ENCODE measurements around the gene NHERF1. TPM values are rescaled to one million over a fixed set of nuclear protein-coding genes. Genes with fewer than 3 reads are reported as not detected.

Gene NHERF1
- total RNA-seq, 1 donor from 2014 or later: 81.8 TPM

GRCh38 chr17:74764751-74765286, 16.4 kb downstream of the NHERF1 start:
- Histone ChIP-seq H3K36me3 (peaks cover 0 to 4% of the 10 kb centered on the region in 2 donors), H3K27me3 (no peaks in the 10 kb centered on the region), H3K4me3 (no peak overlapping the region), H3K27ac (no peak overlapping the region), H3K4me1 (peaks cover 6 to 16% of the 10 kb centered on the region in 2 donors), H3K9me3 (no peaks in the 10 kb centered on the region)
- intact Hi-C loops (cut with DNase I): no loop called here
- TF ChIP-seq, protein P1, sequence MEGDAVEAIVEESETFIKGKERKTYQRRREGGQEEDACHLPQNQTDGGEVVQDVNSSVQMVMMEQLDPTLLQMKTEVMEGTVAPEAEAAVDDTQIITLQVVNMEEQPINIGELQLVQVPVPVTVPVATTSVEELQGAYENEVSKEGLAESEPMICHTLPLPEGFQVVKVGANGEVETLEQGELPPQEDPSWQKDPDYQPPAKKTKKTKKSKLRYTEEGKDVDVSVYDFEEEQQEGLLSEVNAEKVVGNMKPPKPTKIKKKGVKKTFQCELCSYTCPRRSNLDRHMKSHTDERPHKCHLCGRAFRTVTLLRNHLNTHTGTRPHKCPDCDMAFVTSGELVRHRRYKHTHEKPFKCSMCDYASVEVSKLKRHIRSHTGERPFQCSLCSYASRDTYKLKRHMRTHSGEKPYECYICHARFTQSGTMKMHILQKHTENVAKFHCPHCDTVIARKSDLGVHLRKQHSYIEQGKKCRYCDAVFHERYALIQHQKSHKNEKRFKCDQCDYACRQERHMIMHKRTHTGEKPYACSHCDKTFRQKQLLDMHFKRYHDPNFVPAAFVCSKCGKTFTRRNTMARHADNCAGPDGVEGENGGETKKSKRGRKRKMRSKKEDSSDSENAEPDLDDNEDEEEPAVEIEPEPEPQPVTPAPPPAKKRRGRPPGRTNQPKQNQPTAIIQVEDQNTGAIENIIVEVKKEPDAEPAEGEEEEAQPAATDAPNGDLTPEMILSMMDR (IDR thresholded peaks at IDR 0.05): no peak
- DNase-seq (ENCODE audit: low spot score in 2 of 2): no peak

GRCh38 chr17:74766413-74766812, 18.0 kb downstream of the NHERF1 start:
- no peak for DNase-seq (ENCODE audit: low spot score in 2 of 2)
- Histone ChIP-seq H3K36me3 (peaks cover 11 to 14% of the 10 kb centered on the region in 2 donors), H3K27ac (no peak overlapping the region), H3K27me3 (no peaks in the 10 kb centered on the region), H3K9me3 (no peaks in the 10 kb centered on the region), H3K4me3 (no peak overlapping the region), H3K4me1 (peaks cover 6 to 16% of the 10 kb centered on the region in 2 donors)
- TF ChIP-seq, protein P1 (IDR thresholded peaks at IDR 0.05): no peak
- intact Hi-C loops (cut with DNase I): no loop called here

DNA sequence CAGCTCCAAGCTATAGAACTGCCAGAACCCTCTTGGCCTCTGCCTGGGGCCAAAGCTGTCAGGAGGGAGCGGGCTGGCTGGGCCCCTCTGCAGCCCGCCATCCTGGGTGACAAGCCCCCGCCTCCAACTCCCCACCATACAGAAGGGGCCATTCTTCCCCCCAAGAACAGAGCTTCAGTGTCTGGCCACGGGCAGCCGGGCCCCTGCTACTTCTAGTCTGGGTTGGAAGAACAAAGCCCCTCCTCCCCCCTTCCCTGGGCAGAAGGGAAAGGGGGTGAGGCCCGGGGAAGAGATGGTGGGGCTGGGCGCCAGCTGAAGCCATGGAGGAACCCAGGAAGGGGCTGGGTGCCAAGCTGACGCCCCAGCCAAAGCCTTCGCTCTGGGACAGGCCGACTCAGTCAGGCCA, 18.7 kb downstream of the NHERF1 start:
- H3K36me3 ChIP-seq: peaks cover 18 to 21% of the 10 kb centered on the region in 2 donors
- peaks cover 6 to 16% of the 10 kb centered on the region in 2 donors for H3K4me1 ChIP-seq
- no peak for DNase-seq (ENCODE audit: low spot score in 2 of 2)
- no peaks in the 10 kb centered on the region for H3K9me3 ChIP-seq
- peak overlapping the region; percentile 79 to 81 for H3K27ac ChIP-seq
- intact Hi-C loops (cut with DNase I): no loop called here
- H3K27me3 ChIP-seq: no peaks in the 10 kb centered on the region
- TF ChIP-seq, protein P1 (IDR thresholded peaks at IDR 0.05): no peak
- no peak overlapping the region for H3K4me3 ChIP-seq

DNA sequence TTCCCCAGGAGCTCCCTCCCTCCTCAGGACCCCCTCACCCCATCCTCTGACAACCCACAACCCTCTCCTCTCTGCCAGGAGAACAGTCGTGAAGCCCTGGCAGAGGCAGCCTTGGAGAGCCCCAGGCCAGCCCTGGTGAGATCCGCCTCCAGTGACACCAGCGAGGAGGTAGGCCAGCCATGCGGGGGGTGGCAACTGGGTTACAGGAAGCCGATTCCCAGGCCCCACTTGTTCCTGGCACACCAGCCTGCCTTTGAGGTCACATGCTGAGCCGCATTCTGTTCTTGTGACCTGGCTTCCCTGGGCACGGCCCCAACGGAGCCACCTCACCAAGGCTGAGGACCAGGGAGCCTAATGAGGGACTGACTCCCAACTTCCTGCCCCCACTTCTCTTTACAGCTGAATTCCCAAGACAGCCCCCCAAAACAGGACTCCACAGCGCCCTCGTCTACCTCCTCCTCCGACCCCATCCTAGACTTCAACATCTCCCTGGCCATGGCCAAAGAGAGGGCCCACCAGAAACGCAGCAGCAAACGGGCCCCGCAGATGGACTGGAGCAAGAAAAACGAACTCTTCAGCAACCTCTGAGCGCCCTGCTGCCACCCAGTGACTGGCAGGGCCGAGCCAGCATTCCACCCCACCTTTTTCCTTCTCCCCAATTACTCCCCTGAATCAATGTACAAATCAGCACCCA, 19.8 kb downstream of the NHERF1 start:
- H3K27me3 ChIP-seq: no peaks in the 10 kb centered on the region
- H3K9me3 ChIP-seq: no peaks in the 10 kb centered on the region
- intact Hi-C loops (cut with DNase I): loop anchor here (2.0 kb wide), 1 partner anchor 105 kb away; the partner anchor contains the start of gene FDXR
- H3K4me3 ChIP-seq: no peak overlapping the region
- H3K4me1 ChIP-seq: peaks cover 6 to 16% of the 10 kb centered on the region in 2 donors
- TF ChIP-seq, protein P1 (IDR thresholded peaks at IDR 0.05): no peak
- H3K27ac ChIP-seq: peak overlapping the region; percentile 79 to 81
- H3K36me3 ChIP-seq: peaks cover 28 to 32% of the 10 kb centered on the region in 2 donors
- peak; percentile 78 to 95 for DNase-seq (ENCODE audit: low spot score in 2 of 2)

DNA sequence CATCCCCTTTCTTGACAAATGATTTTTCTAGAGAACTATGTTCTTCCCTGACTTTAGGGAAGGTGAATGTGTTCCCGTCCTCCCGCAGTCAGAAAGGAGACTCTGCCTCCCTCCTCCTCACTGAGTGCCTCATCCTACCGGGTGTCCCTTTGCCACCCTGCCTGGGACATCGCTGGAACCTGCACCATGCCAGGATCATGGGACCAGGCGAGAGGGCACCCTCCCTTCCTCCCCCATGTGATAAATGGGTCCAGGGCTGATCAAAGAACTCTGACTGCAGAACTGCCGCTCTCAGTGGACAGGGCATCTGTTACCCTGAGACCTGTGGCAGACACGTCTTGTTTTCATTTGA, 20.3 kb downstream of the NHERF1 start:
- Histone ChIP-seq H3K27me3 (no peaks in the 10 kb centered on the region), H3K4me3 (no peak overlapping the region), H3K36me3 (peaks cover 28 to 34% of the 10 kb centered on the region in 2 donors), H3K9me3 (no peaks in the 10 kb centered on the region), H3K4me1 (peaks cover 6 to 16% of the 10 kb centered on the region in 2 donors), H3K27ac (peak overlapping the region; percentile 79 to 81)
- TF ChIP-seq, protein P1 (IDR thresholded peaks at IDR 0.05): no peak
- intact Hi-C loops (cut with DNase I): loop anchor here (2.0 kb wide), 1 partner anchor 104 kb away; the partner anchor contains the start of gene FDXR
- no peak for DNase-seq (ENCODE audit: low spot score in 2 of 2)

Data from ascending aorta (tissue), 2 donors.